ENCODE data around the gene TRIM15.

TRIM15 gene

DNA sequence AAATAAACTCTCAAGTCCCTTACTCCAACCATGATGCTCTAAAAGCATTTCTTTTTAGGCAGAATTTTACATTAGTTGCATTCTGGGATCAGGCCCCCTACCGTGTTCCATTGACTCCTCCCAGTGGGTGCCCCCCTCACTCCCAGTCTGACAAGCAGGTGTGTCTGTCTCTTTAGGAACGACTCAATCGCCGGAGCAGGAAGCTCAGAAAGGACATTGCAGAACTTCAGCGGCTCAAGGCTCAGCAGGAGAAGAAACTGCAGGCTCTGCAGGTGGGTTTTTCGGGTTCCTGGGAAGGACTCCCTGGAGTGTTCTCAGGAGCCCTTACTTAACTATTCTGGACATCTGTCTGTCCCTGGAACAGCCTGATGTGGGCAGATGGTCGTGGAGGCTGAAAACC, 17.5 kb upstream of the TRIM15 start:
- DNase-seq (ENCODE audit: low read depth in 2 of 2), result no peak

DNA sequence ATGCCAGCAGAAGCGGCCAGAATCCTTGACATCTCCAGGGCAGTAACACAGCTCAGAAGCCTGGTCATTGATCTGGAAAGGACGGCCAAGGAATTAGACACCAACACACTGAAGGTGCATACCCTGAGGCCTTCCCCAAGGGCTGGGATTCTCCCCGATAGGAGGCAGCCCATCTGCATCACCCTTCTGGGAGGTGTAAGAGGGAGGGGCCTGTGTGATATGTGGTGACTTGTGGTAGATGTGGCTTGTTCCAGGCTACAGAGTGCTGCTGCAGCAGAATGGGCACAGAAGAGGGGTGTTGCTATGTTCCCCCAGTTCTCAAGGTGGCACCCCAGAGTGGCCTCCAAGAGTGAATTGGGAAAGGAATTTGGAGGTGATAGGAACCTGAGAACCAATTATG, 16.2 kb upstream of the TRIM15 start:
- DNase-seq (ENCODE audit: low read depth in 2 of 2), result no peak

DNA sequence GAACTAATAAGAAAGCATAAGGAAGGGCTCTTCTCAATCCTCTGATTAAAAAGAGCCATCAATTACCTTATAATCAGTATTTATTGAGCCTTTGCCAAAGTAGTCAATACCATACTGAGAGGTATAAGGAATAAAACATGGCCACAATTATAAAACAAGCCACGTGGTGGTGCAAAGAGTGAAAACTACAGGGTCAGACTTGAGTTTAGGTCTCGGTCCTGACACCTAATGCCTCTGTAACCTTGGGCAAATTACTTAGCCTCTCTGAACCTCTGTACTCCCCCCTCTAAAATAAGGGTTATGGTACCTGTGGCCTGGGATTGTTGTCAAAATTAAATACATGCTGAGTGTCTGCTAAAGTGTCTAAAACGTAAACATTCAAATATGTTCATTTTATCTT, 14.1 kb upstream of the TRIM15 start:
- DNase-seq (ENCODE audit: low read depth in 2 of 2), result no peak

DNA sequence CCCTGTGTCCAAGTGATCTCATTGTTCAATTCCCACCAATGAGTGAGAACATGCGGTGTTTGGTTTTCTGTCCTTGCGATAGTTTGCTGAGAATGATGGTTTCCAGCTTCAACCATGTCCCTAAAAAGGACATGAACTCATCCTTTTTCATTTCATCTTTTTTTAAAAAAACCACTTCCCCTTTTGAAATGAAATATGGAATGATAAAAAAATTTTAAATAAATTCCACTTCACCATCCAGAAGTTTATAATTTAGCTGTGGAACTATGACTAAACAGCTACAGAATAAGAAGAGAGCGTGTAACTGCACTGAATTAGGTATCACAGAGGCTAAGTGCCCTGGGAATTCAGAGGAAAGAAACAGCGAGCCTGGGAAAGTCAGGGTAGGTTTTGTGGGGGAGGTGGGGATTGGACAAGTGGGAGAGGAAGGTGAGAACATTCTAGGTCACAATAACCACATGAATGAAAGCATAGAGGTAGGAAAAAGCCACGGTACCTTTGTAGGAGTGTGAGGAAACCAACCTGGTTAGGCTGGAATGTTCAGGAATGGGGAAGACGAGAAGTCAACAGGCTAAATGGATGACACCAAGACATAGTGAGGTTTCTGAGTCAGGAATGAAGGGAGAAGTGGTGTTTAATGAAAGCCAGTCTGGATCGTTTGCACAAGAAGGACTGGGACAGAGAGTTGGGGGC, 13.3 kb upstream of the TRIM15 start:
- DNase-seq (ENCODE audit: low read depth in 2 of 2), result no peak

DNA sequence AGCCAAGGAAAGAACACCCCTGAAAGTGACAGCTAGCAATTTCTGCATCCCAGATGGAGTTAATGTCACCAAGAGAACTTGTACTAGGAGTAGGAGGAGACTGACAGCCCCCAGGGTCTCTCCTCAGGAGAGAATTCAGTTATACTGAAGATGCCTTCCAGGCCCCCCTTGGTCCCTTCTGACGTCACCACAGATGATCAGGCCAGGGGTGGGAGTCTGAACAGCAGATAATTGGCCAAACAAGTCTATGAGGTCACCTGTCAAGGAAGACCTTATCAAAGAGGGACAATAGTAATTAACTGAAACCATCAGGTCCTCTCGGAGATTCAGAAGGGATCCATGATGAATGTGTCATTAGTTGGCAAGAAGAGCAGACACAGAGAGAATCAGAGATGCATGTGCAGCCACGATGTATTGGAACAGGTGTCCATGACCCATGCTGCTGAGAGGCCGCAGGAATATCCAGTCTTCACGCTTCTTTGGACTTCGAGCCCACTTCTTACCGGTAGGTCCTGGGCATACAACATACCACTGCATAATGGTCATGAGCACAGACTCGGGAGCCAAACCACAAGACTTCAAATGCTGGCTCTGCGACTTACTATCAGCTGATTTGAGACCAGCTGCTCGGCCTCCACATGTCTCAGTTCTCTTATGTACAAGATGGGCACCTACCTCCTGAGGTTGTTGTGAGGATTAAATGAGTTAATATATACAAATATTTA, 12.5 kb upstream of the TRIM15 start:
- no peak for DNase-seq (ENCODE audit: low read depth in 2 of 2)

DNA sequence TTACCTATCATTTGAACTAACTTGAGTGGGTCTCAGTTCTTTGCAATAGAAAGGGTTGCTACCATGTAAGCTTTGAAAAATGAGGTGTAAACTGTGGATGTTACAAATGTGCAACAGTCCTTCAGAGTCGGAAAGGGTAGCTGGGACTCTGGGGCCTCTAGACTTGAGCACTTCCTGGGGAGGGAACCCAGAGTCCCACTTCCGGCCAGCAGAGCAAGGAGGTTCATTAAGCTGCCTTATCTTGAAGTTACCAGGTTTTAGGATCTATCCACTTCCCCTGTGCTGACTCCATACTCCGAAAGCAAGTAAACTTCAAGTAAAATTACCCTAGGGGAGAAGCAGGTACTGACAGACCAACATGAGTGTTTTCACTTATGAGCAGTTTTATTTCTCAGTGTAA, 11.8 kb upstream of the TRIM15 start:
- no peak for DNase-seq (ENCODE audit: low read depth in 2 of 2)

DNA sequence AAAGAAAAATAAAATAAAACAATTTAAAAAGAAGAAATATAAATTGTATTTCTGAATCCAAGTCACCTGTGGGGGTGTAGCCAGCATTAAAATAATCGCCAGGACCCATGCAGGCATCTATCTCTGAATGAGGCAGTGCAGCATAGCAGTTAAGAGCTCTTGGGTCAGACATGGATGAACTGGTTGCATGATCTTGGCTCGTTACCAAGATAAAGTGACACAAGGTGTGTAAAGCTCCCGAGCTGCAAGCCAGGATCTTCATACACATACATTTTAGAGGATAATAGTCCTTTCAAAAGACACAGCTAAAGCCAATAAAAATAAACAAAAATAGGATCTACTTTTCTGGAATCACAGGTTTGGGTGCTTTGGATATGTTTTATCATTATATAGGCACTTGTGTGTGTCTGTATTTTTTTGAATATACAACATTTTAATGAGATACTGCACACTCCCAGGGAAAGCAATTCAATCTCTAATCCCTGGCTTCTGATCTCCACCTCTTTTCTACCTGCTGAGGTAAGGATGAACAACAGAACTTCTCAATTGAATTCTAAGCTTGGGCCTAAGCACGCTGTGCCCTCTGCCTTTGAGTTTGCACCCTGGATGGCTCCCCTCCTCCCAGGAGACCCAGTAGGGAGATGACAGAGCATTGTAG, 11.2 kb upstream of the TRIM15 start:
- no peak for DNase-seq (ENCODE audit: low read depth in 2 of 2)

DNA sequence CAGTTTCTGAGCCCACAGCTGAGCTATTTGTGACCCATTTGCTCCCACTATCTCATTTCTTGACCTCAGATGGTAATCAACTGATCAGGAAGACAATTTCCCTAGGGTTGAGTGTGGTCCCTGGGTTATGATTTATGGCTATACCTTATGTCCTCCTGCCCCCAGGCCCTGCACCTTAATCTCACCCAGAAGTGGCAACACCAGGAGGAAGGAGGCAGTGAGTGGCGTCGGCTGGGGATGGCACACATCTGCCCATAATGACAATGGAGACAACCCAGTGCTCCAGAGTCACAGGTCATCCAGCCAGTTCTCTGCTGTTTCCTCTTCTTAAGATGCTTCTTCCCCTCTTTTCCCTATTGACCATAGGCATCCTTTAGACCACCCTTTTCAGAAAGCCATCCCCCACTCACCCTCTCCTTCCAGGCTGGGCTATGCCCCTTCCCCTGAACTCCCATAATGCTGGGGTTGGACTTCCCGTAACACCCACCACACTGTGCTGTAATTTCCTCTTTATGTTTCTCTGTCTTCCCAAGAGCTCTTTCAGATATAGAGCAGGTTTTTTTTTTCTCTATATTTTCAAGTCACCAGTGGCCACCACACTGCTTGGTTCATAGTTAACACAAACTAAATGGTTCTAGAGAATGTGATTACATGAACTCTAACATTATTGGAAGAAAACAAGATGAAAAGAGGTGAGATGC, 10.3 kb upstream of the TRIM15 start:
- DNase-seq (ENCODE audit: low read depth in 2 of 2), result no peak

DNA sequence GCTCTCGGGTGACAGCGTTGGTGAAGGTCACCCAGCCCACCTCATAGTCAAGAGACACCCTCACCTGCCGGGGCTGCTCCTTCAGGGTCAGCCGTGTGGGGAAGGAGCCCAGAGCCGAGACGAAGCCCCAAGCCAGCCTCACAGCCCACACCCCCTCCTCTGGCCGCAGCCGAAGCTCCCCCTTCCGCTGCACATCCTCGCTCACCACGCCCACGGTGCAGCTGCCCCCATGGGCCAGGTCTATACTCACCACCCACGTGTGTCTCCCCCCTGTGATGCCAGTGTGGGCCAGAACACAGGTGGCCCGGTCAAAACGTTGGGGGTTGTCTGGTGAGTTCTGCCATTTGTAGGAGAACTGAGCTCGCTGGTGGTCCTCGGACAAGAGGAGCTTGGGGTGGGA, 9.3 kb upstream of the TRIM15 start:
- DNase-seq (ENCODE audit: low read depth in 2 of 2), result no peak

DNA sequence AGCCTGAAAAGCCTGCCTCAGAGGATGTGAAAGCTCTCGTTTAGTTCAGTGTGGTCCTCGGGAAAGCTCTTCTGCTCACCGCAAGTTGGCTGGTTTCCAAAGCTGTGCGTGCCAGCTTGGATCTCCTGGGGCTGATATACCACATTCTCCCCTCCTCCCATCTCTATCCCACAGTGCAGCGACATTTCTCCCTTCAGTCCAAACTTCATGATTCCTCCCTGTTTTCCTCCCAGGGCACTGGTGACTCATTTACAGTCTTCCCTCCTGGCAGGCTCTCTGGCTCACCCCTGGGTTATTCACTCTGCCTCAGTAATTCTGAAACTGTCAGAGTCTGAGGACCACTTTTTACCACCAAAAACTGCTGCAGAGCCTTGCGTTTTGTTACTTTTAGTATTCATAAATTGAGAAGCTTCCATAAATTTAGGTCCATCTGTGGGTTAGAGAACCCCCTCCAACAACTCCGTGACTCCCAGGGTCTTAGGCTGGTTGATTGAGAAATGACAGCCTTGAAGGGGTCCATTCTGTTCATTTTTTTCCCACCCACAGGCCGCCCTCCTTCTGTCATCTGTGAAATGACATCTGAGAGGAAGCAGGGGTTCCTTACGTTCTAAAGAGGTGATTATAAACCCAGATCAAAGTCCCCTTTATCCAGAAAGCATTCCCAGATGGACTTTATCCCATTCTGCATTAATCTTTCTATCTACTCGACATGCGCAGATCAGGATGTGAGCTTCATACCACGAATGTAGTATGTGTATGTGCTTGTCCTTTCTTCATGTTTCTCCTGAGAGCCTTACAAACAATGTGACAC, 8.4 kb upstream of the TRIM15 start:
- peak; percentile 53 to 60 for DNase-seq (ENCODE audit: low read depth in 2 of 2)

DNA sequence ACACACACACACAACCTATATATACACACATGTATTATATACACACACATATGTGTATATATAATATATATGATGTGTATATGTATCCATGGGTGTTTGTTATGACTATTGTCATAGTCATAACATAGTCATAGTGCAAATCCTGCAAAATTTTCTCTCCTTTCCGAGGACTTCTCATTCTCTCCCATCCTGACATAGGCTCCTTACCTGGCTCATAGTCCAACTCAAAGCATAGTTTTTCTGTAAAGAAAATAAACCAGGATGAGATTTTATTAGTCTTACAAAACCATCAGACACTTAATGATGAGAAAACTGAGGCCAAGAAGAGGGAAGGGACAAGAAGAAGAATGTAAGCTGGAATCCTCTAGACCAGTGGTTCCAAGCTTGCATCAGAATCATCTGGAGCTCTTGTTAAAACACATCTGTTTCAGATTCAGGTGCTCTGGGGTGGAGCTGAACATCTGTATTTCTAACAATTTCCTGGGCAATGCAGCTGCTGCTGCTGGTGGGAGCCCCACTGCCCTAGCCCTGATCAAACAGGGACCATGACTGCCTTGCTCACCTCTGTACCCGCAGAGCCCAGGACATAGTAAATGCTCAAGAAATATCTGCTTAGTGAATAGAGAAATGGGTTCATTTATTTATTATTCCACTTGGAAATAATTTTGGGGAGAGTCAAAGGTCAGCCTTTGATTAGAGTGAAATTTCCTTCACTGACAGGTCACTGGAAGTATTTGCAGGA, 7.7 kb upstream of the TRIM15 start:
- no peak for DNase-seq (ENCODE audit: low read depth in 2 of 2)

DNA sequence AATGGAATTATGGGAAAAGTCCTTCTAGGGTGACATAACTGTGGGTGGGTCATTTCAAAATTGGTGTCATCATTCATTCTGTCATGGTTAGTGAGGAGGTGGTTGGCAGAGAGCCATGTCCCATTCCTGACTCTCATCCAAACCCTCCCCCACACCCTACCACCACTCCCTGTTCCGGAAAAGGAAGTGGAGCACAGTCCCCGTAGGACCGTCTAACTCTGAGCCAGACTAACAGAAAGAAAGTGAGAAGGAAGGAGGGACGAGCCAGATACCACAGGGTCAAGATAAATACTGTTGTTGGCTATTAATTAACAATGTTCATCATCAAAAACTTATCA, 7.1 kb upstream of the TRIM15 start:
- DNase-seq (ENCODE audit: low read depth in 2 of 2), result peak in 1 of 2 experiments; percentile 8

DNA sequence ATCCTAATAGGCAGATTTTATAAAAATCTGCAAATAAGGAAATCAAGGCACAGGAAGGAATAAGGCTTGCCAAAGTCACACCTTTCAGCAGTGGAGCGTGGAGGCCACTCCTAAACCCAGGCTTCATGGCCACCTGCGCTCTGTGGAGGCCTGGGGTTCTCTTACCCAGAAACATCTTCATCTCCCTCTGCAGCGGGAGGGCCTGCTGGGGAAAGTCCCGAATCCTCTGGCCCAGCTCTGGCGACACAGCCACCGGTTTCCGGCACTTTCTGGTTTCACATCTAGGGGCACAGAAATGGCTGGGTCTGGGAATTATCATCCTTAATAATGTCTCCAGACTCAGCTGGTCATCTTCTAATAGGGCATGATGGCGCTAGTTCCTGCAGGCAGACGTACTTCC, 6.6 kb upstream of the TRIM15 start:
- no peak for DNase-seq (ENCODE audit: low read depth in 2 of 2)

DNA sequence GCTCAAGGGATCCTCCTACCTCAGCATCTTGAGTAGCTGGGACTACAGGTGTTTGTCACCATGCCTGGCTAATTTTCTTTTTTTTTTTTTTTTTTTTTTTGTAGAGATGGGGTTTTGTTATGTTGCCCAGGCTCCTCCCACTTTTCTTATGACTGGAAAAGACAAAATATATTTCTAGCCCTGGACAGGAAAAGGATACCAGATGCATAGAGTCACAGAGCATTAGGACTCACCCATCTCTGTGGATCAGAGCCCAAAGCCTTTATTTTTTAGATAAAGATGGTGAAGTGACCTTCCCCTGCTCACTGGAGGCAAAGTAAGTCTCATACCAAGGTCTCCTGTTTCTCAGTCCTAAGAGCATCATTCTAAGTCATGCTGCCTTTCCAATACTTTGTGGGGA, 5.8 kb upstream of the TRIM15 start:
- no peak for DNase-seq (ENCODE audit: low read depth in 2 of 2)

DNA sequence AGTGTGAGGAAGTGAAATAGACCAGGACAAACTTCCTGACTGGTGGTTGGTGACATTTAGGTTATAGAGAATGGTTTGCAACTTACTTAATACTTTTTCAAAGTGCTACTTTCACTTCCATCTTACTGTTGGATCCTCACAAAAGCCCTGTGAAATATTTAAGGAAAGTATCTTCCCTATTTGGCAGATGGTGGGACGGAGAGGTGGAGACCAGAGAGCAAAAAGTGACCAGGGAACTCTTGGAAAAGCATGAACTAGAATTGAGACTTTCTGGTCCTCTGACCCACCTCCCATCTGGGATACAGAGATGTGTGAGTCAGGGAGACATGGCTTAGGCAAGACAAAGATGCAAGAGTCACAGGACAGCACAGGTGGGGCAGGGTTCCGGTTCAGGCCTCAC, 5.3 kb upstream of the TRIM15 start:
- DNase-seq (ENCODE audit: low read depth in 2 of 2), result no peak

DNA sequence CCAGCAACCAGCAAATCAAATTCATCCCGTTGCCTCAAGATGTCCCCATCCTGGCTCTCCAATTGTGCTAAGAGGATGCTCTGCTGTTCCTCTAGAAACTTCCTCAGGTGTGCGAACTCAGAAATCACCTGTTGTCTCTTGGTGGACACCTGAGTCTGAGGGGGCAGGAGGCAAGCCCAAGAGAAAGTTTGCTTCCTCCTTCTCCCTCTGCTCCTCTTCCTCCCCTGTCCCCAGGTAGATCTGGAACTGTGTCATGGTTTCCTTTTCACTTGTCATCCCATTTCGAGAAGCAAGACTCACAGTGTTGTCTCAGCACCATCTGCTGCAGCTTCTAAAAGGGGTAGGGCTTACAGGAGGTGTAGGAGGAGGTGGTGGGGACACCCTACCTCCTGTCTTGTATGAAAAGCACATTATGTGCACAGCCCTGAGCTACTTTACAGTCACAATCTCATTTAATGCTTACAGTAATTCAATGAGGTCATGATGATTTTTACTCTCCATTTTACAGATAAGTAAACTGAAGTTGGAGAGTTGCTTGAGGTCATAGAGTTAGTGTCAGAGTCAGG, 4.8 kb upstream of the TRIM15 start:
- DNase-seq (ENCODE audit: low read depth in 2 of 2), result no peak

DNA sequence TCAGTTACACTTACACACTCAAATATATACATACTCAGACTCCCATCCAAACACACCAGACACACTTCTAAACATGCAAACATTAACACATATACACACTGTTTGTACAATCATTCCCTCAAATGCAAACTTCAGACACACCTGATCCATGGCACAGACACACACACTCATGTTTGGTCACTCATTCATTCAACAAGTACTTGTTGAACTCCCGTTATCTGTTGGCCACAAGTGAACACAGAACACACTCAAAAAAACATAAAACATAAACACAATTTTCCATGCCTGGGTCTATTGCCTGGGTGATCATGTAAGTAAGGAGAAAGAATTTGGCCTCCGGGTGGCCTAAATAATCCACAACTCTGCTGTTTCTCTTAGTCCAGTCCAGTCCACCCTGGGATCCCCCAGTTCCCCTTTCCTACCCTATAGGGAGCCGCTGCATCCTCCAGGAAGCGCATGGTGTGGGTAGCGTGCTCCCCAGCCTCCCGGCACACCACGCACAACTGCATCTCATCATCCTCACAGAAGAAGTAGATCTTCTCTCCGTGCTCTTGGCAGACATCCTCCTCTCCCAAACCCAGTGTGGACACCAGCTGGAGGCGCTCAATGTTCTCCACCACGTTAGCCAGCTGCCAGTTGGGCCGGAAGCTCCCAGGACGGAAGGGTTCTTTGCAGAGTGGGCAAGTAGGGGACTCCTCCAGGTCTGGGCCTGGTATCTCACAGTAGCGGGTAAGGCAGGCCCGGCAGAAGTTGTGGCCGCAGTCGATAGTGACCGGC, 3.1 kb upstream of the TRIM15 start:
- DNase-seq (ENCODE audit: low read depth in 2 of 2), result no peak

DNA sequence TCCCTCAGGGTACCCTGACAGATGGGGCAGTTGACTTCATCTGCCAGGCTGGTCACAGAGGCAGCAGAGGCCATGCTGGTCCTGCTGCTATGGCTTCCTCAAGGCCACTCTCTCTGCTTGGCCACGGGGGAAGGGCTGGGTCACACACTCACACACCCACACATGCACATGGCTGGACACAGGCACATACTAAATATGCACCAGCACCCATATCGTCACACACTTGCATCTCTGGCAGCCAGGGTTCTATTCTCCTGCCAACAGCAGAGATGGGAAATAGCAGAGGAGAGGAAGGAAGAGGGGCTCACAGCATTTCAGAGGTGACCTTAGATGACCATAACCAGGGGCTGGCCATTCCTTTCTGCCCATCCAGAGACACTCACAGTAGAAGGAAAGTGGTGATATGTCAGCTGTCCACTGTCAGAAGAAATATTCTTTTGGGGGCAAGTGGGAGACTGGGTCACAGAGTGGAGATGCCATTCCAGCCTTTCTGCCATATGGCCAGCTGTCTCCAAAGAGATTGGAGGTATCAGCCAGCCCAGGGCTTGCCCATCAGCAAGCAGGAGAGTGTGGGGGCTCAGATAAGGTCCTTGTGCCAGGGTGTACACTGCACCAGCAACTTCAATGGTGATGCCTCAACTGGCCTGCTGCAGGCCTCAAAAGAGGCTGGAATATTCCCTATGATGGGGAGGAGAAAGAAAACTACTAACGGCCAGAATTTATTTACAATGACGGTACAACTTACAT, 2.4 kb upstream of the TRIM15 start, which contains the start of gene TRIM10:
Gene TRIM10, minus strand, starts transcription at position 427 of the 747 bp plus-strand sequence. Its CDS starts 353 bp downstream, at position 74.
- no peak for DNase-seq (ENCODE audit: low read depth in 2 of 2)
